ENCODE results near the gene HTRA1. TPM values are rescaled to one million over a fixed set of nuclear protein-coding genes. Genes with fewer than 3 reads are reported as not detected.

HTRA1 gene
- total RNA-seq, 6 experiments from 2014 or later, result 55.0 to 67.2 (median 61.9) TPM

DNA sequence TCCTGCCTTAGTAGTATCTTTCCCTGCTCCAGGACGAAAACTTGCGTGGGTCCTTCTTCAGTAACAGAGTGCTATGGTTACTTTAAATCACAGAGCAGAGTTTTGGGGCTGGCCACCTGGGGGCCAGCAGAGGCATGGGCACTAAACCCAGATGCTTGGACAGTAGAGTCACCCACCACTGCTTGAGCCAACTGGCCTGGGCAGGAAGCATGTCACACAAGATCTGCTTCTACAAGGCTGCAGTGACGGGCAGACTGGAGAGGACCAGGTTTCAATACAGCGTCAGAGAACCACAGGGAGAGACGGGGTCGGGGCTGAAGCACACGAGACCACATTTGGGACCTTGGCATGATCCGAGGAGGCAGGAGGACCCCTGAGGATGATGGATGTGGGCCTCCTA, 84.9 kb downstream of the HTRA1 start:
- Mint-ChIP-seq H3K27me3 (ENCODE audit: insufficient read depth) (peaks cover 14% of the 10 kb centered on the region), H3K4me3 (no peak overlapping the region), H3K36me3 (ENCODE audit: low read depth) (no peaks in the 10 kb centered on the region), H3K9me3 (no peaks in the 10 kb centered on the region), H3K4me1 (ENCODE audit: low read depth) (peaks cover 11% of the 10 kb centered on the region), H3K27ac (no peak overlapping the region)
- DNase-seq, result no peak
- TF ChIP-seq, protein P1, sequence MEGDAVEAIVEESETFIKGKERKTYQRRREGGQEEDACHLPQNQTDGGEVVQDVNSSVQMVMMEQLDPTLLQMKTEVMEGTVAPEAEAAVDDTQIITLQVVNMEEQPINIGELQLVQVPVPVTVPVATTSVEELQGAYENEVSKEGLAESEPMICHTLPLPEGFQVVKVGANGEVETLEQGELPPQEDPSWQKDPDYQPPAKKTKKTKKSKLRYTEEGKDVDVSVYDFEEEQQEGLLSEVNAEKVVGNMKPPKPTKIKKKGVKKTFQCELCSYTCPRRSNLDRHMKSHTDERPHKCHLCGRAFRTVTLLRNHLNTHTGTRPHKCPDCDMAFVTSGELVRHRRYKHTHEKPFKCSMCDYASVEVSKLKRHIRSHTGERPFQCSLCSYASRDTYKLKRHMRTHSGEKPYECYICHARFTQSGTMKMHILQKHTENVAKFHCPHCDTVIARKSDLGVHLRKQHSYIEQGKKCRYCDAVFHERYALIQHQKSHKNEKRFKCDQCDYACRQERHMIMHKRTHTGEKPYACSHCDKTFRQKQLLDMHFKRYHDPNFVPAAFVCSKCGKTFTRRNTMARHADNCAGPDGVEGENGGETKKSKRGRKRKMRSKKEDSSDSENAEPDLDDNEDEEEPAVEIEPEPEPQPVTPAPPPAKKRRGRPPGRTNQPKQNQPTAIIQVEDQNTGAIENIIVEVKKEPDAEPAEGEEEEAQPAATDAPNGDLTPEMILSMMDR (IDR thresholded peaks at IDR 0.05), result no peak

DNA sequence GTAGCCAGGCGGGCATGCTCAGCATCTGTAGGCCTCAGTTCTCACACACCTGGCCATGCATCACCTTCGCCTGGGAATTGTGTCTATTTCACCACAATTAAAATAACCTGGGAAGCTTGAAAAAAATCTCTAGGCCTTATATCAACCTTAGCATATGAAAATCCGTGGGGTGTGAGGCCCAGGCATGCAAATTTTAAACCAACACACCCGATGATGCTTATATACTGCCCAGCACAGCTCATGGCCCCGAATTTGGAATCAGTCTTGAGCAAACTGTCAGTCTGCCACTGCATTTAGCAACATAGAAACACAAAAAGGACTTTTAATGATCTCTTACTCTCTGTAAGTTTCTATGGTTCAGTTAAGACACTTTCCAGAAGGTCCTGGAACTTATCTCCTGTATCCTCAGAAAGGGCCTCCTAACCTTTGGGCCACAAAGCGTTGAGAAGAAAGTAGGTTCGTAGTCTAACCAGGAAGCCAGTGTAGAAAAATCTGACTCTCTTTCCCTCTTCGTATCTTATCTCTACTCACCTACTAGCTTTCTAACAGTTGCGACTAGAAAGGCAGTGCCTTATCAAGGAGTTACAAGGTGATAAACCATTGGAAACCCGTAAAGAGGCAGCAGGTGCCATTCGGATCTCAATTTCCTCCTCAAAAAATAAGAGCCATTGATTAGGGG, 87.2 kb downstream of the HTRA1 start:
- Mint-ChIP-seq H3K4me1 (ENCODE audit: low read depth) (peaks cover 7% of the 10 kb centered on the region), H3K27ac (no peak overlapping the region), H3K9me3 (no peaks in the 10 kb centered on the region), H3K4me3 (no peak overlapping the region), H3K36me3 (ENCODE audit: low read depth) (no peaks in the 10 kb centered on the region), H3K27me3 (ENCODE audit: insufficient read depth) (peaks cover 22% of the 10 kb centered on the region)
- no peak for DNase-seq
- TF ChIP-seq, protein P1 (IDR thresholded peaks at IDR 0.05), result no peak

DNA sequence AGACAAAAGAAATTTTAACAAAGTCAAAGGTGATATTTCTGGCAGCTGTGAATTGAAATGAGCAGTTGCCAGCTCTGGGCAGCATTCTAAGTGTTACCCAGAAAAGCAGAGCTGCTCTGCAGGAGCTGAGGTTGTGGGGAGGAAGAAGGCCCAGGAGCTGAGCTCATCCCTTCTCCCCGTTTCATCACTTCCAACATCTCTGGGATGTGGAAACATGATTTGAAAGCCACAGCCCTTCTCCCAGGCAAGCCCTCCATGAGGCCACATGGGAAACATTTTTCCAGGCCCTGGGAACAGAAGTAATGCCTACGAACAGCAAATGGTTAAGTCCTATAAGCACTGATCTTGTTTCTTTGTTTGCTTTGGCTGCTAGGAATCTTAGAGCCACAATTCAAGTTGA, 88.3 kb downstream of the HTRA1 start:
- Mint-ChIP-seq H3K36me3 (ENCODE audit: low read depth) (no peaks in the 10 kb centered on the region), H3K27me3 (ENCODE audit: insufficient read depth) (peaks cover 24% of the 10 kb centered on the region), H3K4me3 (no peak overlapping the region), H3K27ac (no peak overlapping the region), H3K4me1 (ENCODE audit: low read depth) (no peaks in the 10 kb centered on the region; the same call in 1 of the 2 replicates), H3K9me3 (no peaks in the 10 kb centered on the region)
- TF ChIP-seq, protein P1 (IDR thresholded peaks at IDR 0.05), result no peak
- no peak for DNase-seq

DNA sequence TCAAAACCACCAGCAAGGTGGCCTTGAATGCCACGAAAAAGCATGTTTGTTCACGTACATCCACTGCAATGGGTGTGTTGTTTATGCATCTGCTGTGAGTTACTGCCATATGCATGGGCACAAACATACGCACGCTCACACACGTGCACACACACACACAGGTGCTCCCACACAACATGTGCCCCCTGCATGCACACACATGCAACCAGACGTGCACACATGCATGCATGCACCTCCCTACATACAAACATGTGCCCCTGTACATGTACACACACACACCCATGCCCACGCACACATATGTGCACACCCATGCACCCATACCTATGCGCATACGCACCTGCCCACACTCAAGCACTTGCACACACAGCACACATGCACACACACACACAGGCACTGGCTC, 89.1 kb downstream of the HTRA1 start:
- H3K4me3 Mint-ChIP-seq, result no peak overlapping the region
- H3K27ac Mint-ChIP-seq, result no peak overlapping the region

DNA sequence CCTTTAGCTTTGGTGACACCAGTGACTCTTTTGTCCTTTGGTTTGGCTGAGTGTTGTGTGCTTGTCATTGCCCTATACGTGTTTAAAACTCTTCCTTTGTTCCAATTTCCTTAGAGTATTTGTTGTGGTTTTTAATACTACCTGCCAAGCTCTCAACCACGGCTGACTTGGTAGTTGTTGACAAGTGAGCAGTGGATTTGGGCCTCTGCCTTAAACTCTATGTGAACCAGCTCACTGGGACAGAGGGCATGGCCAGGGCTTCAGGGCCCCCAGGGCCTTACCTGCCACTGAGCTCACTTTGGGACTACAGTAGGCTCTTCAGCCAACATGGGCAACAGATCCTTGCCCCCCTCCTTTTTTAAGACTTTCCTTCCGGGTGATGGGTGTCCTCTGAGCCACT, 89.6 kb downstream of the HTRA1 start:
- Mint-ChIP-seq H3K4me1 (ENCODE audit: low read depth) (no peaks in the 10 kb centered on the region; the same call in 1 of the 2 replicates), H3K36me3 (ENCODE audit: low read depth) (no peaks in the 10 kb centered on the region), H3K4me3 (no peak overlapping the region), H3K27ac (no peak overlapping the region), H3K27me3 (ENCODE audit: insufficient read depth) (peaks cover 22% of the 10 kb centered on the region), H3K9me3 (no peaks in the 10 kb centered on the region)
- TF ChIP-seq, protein P1 (IDR thresholded peaks at IDR 0.05), result no peak
- no peak for DNase-seq

More for the DNA sequence above, 89.1 kb downstream of the HTRA1 start:
- Mint-ChIP-seq H3K4me1 (ENCODE audit: low read depth) (no peaks in the 10 kb centered on the region; the same call in 1 of the 2 replicates), H3K27me3 (ENCODE audit: insufficient read depth) (peaks cover 22% of the 10 kb centered on the region), H3K36me3 (ENCODE audit: low read depth) (no peaks in the 10 kb centered on the region), H3K9me3 (no peaks in the 10 kb centered on the region)
- TF ChIP-seq, protein P1 (IDR thresholded peaks at IDR 0.05), result no peak
- DNase-seq, result no peak
